ENCODE data around the gene SLC30A9. TPM values are rescaled to one million over a fixed set of nuclear protein-coding genes. Genes with fewer than 3 reads are reported as not detected.

The SLC30A9 gene
- polyA plus RNA-seq, 1 donor (not counting 4 experiments of a cell fraction or from before 2014, with no cell fraction given): 53.0 TPM

DNA sequence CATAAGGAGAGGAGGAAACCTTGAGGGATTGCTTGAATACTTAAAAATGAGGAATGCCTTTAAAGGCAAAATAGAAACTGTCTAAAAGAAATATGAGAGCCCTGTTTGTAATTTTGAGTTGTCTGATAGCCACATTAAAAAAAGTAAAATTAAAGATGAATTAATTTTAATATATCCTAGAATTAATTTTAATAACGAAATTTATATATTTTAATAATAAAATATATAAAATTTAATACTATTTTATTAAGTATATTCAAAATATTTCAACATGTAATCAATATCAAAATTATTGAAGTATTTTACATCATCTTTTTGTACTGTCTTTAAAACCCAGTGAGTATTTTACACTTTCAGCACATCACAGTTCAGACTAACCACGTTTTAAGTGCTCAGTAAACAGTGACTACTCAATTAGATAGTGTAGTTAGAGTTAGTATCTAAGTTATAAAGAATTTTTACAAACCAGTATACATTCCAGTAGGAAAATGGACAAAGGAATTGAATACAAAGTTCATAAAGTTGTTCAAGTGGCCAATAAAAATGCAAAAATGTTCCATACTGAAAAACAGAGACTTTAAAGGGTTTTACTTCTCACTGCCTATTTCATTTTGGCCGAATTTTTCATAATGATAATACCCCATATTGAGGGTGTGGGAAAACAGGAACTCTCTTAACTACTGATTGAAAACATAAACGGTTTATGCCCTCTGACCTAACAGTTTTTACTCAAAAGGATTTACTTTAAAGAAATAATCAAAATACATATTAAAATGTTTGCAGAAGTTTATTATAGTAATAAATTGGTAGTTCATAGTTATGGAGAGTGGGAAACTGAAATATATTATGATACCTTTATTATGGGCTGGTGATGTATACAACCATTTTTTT lies 2.9 kb downstream of the SLC30A9 start:
- Histone ChIP-seq H3K9ac (ENCODE audit: control insufficient read depth, extremely low read depth, insufficient read depth, low read length) (no peak overlapping the region), H3K4me3 (ENCODE audit: control insufficient read depth in 2 of 3, extremely low read depth in 1 of 3, insufficient read depth in 2 of 3, low read depth in 1 of 3, low read length in 3 of 3) (no peak overlapping the region), H3K27me3 (ENCODE audit: control insufficient read depth, extremely low read depth, insufficient read depth, low read length) (no peaks in the 10 kb centered on the region), H3K9me3 (ENCODE audit: control insufficient read depth, low read depth, low read length) (no peaks in the 10 kb centered on the region), H4K20me1 (ENCODE audit: control insufficient read depth, extremely low read depth, insufficient read depth, low read length) (no peaks in the 10 kb centered on the region), H3K27ac (ENCODE audit: control insufficient read depth, insufficient read depth, low read length) (no peak overlapping the region), H3K9me1 (ENCODE audit: control insufficient read depth, extremely low read depth, insufficient read depth, low read length) (no peaks in the 10 kb centered on the region), H3K4me2 (ENCODE audit: control insufficient read depth, extremely low read depth, insufficient read depth, low read depth, low read length) (peak overlapping the region; percentile 26), H2AFZ (ENCODE audit: control insufficient read depth, low read length) (no peak overlapping the region), H3K36me3 (ENCODE audit: control insufficient read depth in 2 of 2, extremely low read depth in 1 of 2, insufficient read depth in 2 of 2, low read length in 2 of 2) (no peaks in the 10 kb centered on the region), H3K79me2 (ENCODE audit: control insufficient read depth, insufficient read depth, low read length) (peaks cover 64% of the 10 kb centered on the region), H3K4me1 (ENCODE audit: control insufficient read depth, extremely low read depth, insufficient read depth, low read length) (peaks cover 13% of the 10 kb centered on the region)
- DNase-seq (ENCODE audit: low read depth, low spot score) (no peak), FAIRE-seq (no peak)
- TF ChIP-seq, protein P1, sequence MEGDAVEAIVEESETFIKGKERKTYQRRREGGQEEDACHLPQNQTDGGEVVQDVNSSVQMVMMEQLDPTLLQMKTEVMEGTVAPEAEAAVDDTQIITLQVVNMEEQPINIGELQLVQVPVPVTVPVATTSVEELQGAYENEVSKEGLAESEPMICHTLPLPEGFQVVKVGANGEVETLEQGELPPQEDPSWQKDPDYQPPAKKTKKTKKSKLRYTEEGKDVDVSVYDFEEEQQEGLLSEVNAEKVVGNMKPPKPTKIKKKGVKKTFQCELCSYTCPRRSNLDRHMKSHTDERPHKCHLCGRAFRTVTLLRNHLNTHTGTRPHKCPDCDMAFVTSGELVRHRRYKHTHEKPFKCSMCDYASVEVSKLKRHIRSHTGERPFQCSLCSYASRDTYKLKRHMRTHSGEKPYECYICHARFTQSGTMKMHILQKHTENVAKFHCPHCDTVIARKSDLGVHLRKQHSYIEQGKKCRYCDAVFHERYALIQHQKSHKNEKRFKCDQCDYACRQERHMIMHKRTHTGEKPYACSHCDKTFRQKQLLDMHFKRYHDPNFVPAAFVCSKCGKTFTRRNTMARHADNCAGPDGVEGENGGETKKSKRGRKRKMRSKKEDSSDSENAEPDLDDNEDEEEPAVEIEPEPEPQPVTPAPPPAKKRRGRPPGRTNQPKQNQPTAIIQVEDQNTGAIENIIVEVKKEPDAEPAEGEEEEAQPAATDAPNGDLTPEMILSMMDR (optimal IDR thresholded peaks at IDR 0.05 in 1 of 3, IDR thresholded peaks at IDR 0.05 in 1 of 3, conservative IDR thresholded peaks at IDR 0.05 in 1 of 3; ENCODE audit: extremely low read depth in 1 of 3, insufficient read depth in 2 of 3, low read length in 3 of 3): no peak
- TF ChIP-seq EZH2 (IDR thresholded peaks at IDR 0.05; ENCODE audit: low read length): no peak
- dilution Hi-C loops (cut with MboI; ENCODE audit: extremely low pct_ligation_motif_present, low sequenced_read_pairs): no loop called here

DNA sequence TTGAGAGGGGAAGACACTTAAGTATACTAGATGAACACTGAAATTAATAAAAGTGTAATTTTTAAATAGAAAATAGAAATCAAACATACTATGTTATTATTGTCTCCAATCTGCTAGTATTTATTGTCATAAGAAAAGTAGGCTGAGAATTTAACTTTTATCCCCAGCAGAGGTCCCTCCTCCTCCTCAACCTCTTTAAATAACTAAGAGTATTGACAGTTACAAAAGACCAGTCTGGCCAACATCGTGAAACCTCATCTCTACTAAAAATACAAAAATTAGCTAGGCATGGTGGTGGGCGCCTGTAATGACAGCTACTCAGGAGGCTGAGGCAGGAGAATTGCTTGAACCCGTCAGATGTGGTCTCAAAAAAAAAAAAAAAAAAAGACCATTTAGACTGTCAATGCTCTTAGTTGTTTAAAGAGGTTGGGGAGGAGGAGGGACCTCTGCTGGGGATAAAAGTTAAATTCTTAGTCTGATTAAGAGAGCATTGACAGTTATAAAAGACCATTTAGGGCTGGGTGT lies 4.2 kb downstream of the SLC30A9 start:
- no peaks in the 10 kb centered on the region for H3K9me3 ChIP-seq (ENCODE audit: control insufficient read depth, low read depth, low read length)
- peaks cover 10% of the 10 kb centered on the region for H3K4me1 ChIP-seq (ENCODE audit: control insufficient read depth, extremely low read depth, insufficient read depth, low read length)
- no peaks in the 10 kb centered on the region for H3K36me3 ChIP-seq (ENCODE audit: control insufficient read depth in 2 of 2, extremely low read depth in 1 of 2, insufficient read depth in 2 of 2, low read length in 2 of 2)
- H3K4me2 ChIP-seq (ENCODE audit: control insufficient read depth, extremely low read depth, insufficient read depth, low read depth, low read length): no peak overlapping the region
- no peak overlapping the region for H3K27ac ChIP-seq (ENCODE audit: control insufficient read depth, insufficient read depth, low read length)
- no peak overlapping the region for H2AFZ ChIP-seq (ENCODE audit: control insufficient read depth, low read length)
- H3K9ac ChIP-seq (ENCODE audit: control insufficient read depth, extremely low read depth, insufficient read depth, low read length): no peak overlapping the region
- no peak for FAIRE-seq
- no peaks in the 10 kb centered on the region for H4K20me1 ChIP-seq (ENCODE audit: control insufficient read depth, extremely low read depth, insufficient read depth, low read length)
- H3K79me2 ChIP-seq (ENCODE audit: control insufficient read depth, insufficient read depth, low read length): peaks cover 75% of the 10 kb centered on the region
- no peaks in the 10 kb centered on the region for H3K27me3 ChIP-seq (ENCODE audit: control insufficient read depth, extremely low read depth, insufficient read depth, low read length)
- DNase-seq (ENCODE audit: low read depth, low spot score): no peak
- no peaks in the 10 kb centered on the region for H3K9me1 ChIP-seq (ENCODE audit: control insufficient read depth, extremely low read depth, insufficient read depth, low read length)
- TF ChIP-seq, protein P1 (optimal IDR thresholded peaks at IDR 0.05 in 1 of 3, IDR thresholded peaks at IDR 0.05 in 1 of 3, conservative IDR thresholded peaks at IDR 0.05 in 1 of 3; ENCODE audit: extremely low read depth in 1 of 3, insufficient read depth in 2 of 3, low read length in 3 of 3): no peak
- no peak for TF ChIP-seq EZH2 (IDR thresholded peaks at IDR 0.05; ENCODE audit: low read length)
- H3K4me3 ChIP-seq (ENCODE audit: control insufficient read depth in 2 of 3, extremely low read depth in 1 of 3, insufficient read depth in 2 of 3, low read depth in 1 of 3, low read length in 3 of 3): no peak overlapping the region
- dilution Hi-C loops (cut with MboI; ENCODE audit: extremely low pct_ligation_motif_present, low sequenced_read_pairs): no loop called here

All from keratinocyte (primary cell).